ENCODE data around the gene MEG3. TPM values are rescaled to one million over a fixed set of nuclear protein-coding genes. Genes with fewer than 3 reads are reported as not detected.
A peak's percentile ranks its signal among the peaks of the same experiment; 100 is the strongest.

Gene MEG3
- total RNA-seq, 1 experiment from 2014 or later, result 37.3 TPM

- Histone ChIP-seq H3K9me3 (replicated peaks) (no peaks in the 10 kb centered on the region), H3K36me3 (no peaks in the 10 kb centered on the region), H3K4me1 (replicated peaks) (peaks cover 7% of the 10 kb centered on the region), H3K4me3 (no peak overlapping the region), H3K27me3 (replicated peaks) (no peaks in the 10 kb centered on the region), H3K27ac (no peak overlapping the region)
- DNase-seq (ENCODE audit: low read depth in 1 of 2, low spot score in 2 of 2), result no peak
Observed at GRCh38 chr14:100784523-100785337, 41.2 kb upstream of the MEG3 start.

DNA sequence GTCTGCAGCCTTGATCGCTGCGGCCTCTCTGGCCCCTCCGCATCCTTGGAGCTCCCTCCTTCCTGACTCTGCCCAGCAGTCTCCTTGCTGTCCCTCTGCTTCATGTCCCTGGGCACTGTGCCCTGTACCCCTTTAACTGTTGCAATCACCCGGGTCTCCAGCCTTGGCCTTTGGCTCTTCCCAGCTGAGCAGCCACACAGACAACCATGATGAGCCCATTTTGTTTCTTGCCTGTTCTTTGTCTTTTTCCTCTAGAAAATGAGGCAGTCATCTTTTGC lies 40.6 kb upstream of the MEG3 start:
- no peak overlapping the region for H3K4me3 ChIP-seq
- H3K9me3 ChIP-seq (replicated peaks), result no peaks in the 10 kb centered on the region
- H3K36me3 ChIP-seq, result no peaks in the 10 kb centered on the region
- no peak overlapping the region for H3K27ac ChIP-seq
- H3K27me3 ChIP-seq (replicated peaks), result no peaks in the 10 kb centered on the region
- no peak for DNase-seq (ENCODE audit: low read depth in 1 of 2, low spot score in 2 of 2)
- H3K4me1 ChIP-seq (replicated peaks), result peaks cover 7% of the 10 kb centered on the region

GRCh38 chr14:100785626-100786025 lies 40.3 kb upstream of the MEG3 start:
- no peaks in the 10 kb centered on the region for H3K9me3 ChIP-seq (replicated peaks)
- DNase-seq (ENCODE audit: low read depth in 1 of 2, low spot score in 2 of 2), result no peak
- H3K36me3 ChIP-seq, result no peaks in the 10 kb centered on the region
- no peak overlapping the region for H3K4me3 ChIP-seq
- H3K27ac ChIP-seq, result no peak overlapping the region
- H3K4me1 ChIP-seq (replicated peaks), result peaks cover 7% of the 10 kb centered on the region
- H3K27me3 ChIP-seq (replicated peaks), result no peaks in the 10 kb centered on the region

GRCh38 chr14:100786131-100786530 lies 39.8 kb upstream of the MEG3 start:
- no peak for DNase-seq (ENCODE audit: low read depth in 1 of 2, low spot score in 2 of 2)
- Histone ChIP-seq H3K27ac (no peak overlapping the region), H3K27me3 (replicated peaks) (no peaks in the 10 kb centered on the region), H3K36me3 (no peaks in the 10 kb centered on the region), H3K4me1 (replicated peaks) (peaks cover 7% of the 10 kb centered on the region), H3K4me3 (no peak overlapping the region), H3K9me3 (replicated peaks) (no peaks in the 10 kb centered on the region)

GRCh38 chr14:100786576-100787219 lies 39.2 kb upstream of the MEG3 start:
- no peaks in the 10 kb centered on the region for H3K36me3 ChIP-seq
- H3K4me3 ChIP-seq, result no peak overlapping the region
- H3K9me3 ChIP-seq (replicated peaks), result no peaks in the 10 kb centered on the region
- no peak for DNase-seq (ENCODE audit: low read depth in 1 of 2, low spot score in 2 of 2)
- H3K4me1 ChIP-seq (replicated peaks), result peaks cover 7% of the 10 kb centered on the region
- no peak overlapping the region for H3K27ac ChIP-seq
- H3K27me3 ChIP-seq (replicated peaks), result no peaks in the 10 kb centered on the region

- Histone ChIP-seq H3K36me3 (no peaks in the 10 kb centered on the region), H3K27ac (no peak overlapping the region), H3K9me3 (replicated peaks) (no peaks in the 10 kb centered on the region), H3K4me1 (replicated peaks) (peaks cover 7% of the 10 kb centered on the region), H3K27me3 (replicated peaks) (no peaks in the 10 kb centered on the region), H3K4me3 (no peak overlapping the region)
- DNase-seq (ENCODE audit: low read depth in 1 of 2, low spot score in 2 of 2), result no peak
Observed at GRCh38 chr14:100787659-100788058, 38.3 kb upstream of the MEG3 start.

GRCh38 chr14:100788517-100788916 lies 37.4 kb upstream of the MEG3 start:
- H3K9me3 ChIP-seq (replicated peaks), result no peaks in the 10 kb centered on the region
- H3K4me1 ChIP-seq (replicated peaks), result peaks cover 7% of the 10 kb centered on the region
- H3K27ac ChIP-seq, result no peak overlapping the region
- no peak overlapping the region for H3K4me3 ChIP-seq
- peak in 1 of 2 experiments; percentile 5 for DNase-seq (ENCODE audit: low read depth in 1 of 2, low spot score in 2 of 2)
- H3K36me3 ChIP-seq, result no peaks in the 10 kb centered on the region
- H3K27me3 ChIP-seq (replicated peaks), result no peaks in the 10 kb centered on the region

DNA sequence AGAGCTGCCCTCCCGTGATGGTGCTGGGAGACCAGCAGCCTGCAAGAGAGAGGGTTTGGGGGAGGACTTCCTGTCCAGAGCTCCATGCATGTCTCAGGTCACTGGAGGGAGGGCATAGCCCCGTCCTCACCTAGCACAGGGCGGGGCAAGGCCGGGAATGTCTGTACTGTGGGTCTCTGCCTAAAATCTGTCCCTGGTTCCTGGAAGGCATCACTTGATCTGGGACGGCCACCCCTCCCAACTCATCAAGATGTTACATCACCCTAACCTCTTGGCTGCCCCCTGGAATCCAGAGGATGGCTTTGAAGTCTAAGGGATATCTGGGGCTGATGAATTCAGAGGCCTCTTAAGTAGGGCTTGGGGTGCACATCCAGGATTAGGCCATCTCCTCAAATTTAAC lies 37.0 kb upstream of the MEG3 start:
- H3K27me3 ChIP-seq (replicated peaks), result no peaks in the 10 kb centered on the region
- DNase-seq (ENCODE audit: low read depth in 1 of 2, low spot score in 2 of 2), result no peak
- no peak overlapping the region for H3K4me3 ChIP-seq
- peaks cover 7% of the 10 kb centered on the region for H3K4me1 ChIP-seq (replicated peaks)
- H3K36me3 ChIP-seq, result no peaks in the 10 kb centered on the region
- H3K27ac ChIP-seq, result no peak overlapping the region
- H3K9me3 ChIP-seq (replicated peaks), result no peaks in the 10 kb centered on the region

GRCh38 chr14:100789460-100790417 lies 36.2 kb upstream of the MEG3 start:
- Histone ChIP-seq H3K27ac (no peak overlapping the region), H3K36me3 (no peaks in the 10 kb centered on the region), H3K27me3 (replicated peaks) (no peaks in the 10 kb centered on the region), H3K4me3 (no peak overlapping the region), H3K4me1 (replicated peaks) (peaks cover 7% of the 10 kb centered on the region), H3K9me3 (replicated peaks) (no peaks in the 10 kb centered on the region)
- DNase-seq (ENCODE audit: low read depth in 1 of 2, low spot score in 2 of 2), result no peak

DNA sequence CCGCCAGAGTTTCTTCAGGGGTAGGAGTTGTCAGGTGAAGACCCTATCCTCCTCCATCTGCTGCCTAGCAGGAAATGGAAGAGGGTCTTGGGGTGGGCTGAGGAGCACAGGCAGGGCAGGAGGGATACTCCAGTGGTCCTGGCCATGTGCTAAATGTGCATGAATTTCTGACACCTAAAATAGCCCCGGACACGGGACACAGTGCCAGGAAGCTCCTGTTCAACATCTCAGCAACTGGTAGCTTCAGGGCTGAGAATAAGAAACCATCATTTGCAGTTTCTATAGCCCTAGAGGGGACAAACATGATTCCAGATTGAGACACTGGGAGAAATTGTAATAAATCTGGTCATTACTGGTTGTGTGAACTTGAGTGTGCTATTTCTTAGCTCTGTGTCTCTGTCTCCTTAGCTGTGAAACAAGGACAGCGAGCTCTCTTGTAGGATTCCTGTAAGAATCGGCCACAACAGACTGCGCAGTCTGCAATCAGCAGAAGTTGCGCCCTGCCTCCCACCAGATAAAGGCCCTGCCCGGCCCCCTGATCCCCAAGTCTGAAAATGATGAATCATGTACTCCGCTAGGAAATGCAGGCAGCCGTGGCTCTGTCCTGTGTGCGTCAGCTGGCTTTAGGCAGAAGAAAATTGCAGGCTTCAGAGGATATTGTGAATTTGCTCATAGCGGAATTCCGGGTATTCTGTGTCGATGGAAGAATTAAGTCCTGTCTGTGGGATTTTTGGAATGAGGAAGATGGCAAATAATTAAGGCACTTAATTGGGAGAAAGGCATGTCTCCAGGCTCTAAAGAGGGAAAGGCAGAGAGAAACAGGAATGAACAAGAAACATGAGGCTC lies 35.2 kb upstream of the MEG3 start:
- DNase-seq (ENCODE audit: low read depth in 1 of 2, low spot score in 2 of 2), result no peak
- H3K27ac ChIP-seq, result no peak overlapping the region
- H3K4me1 ChIP-seq (replicated peaks), result peaks cover 7% of the 10 kb centered on the region
- H3K9me3 ChIP-seq (replicated peaks), result no peaks in the 10 kb centered on the region
- no peaks in the 10 kb centered on the region for H3K36me3 ChIP-seq
- H3K27me3 ChIP-seq (replicated peaks), result no peaks in the 10 kb centered on the region
- H3K4me3 ChIP-seq, result no peak overlapping the region

- no peak for DNase-seq (ENCODE audit: low read depth in 1 of 2, low spot score in 2 of 2)
- H3K4me1 ChIP-seq (replicated peaks), result peaks cover 7% of the 10 kb centered on the region
- no peaks in the 10 kb centered on the region for H3K36me3 ChIP-seq
- H3K27ac ChIP-seq, result no peak overlapping the region
- H3K9me3 ChIP-seq (replicated peaks), result no peaks in the 10 kb centered on the region
- no peak overlapping the region for H3K4me3 ChIP-seq
- no peaks in the 10 kb centered on the region for H3K27me3 ChIP-seq (replicated peaks)
Observed at GRCh38 chr14:100791348-100791735, 34.6 kb upstream of the MEG3 start.

DNA sequence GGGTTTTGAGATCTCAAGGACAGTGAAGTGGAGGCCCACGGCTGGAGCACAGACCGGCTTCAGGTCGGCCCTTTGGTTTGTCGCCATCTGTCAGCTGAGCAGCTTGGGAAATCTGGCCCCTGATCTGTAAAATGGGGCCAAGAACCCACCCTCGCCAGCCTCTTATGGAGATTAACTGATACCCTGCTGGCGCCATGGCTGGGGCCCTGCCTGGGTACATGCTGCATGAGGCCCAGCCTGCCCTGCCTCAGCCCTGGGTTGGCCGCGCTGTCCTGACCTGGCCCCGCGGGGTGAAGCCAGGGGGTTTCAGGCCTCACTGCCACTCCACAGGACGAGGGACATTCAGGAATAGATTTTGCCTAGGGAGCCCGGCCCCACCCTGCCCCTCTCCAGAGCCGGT lies 33.9 kb upstream of the MEG3 start:
- Histone ChIP-seq H3K4me1 (replicated peaks) (peaks cover 7% of the 10 kb centered on the region), H3K36me3 (no peaks in the 10 kb centered on the region), H3K4me3 (no peak overlapping the region), H3K27ac (no peak overlapping the region), H3K9me3 (replicated peaks) (no peaks in the 10 kb centered on the region), H3K27me3 (replicated peaks) (no peaks in the 10 kb centered on the region)
- DNase-seq (ENCODE audit: low read depth in 1 of 2, low spot score in 2 of 2), result no peak

DNA sequence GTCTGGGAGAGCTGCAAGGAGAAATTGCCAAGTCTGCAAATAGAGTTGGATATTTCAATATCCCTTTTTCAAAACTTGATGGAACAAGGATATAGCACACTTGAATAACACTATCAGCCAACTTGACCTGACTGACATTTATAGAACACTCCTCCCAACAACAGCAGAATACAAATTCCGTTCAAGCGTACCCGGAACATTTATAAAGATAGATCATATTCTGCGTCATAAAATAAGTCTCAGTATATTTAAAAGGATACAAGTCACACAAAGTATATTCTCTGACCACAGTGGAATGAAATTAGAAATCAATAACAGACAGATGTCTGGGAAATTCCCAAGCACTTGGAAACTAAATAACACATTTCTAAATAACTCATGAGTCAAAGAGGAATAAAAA lies 29.0 kb upstream of the MEG3 start:
- H3K9me3 ChIP-seq (replicated peaks), result no peaks in the 10 kb centered on the region
- no peak overlapping the region for H3K27ac ChIP-seq
- DNase-seq (ENCODE audit: low read depth in 1 of 2, low spot score in 2 of 2), result no peak
- H3K36me3 ChIP-seq, result no peaks in the 10 kb centered on the region
- no peaks in the 10 kb centered on the region for H3K27me3 ChIP-seq (replicated peaks)
- H3K4me3 ChIP-seq, result no peak overlapping the region
- H3K4me1 ChIP-seq (replicated peaks), result no peaks in the 10 kb centered on the region

Data from SJSA1 (cell line).